HG03439 (cell line): ENCODE results near the gene DPP7.
"Not testable (repeated sequence)": the region's sequence is repeated elsewhere in the genome, so short reads cannot be mapped to it uniquely, and the experiment has no call there.

ENCODE experiments used
- ATAC-seq: cut with Tn5 transposase; IDR thresholded peaks from one replicate; pipeline ENCODE4 v1.9.1; 2021; ENCODE audit warnings: mild to moderate bottlenecking, moderate library complexity; ENCODE audit not compliant: unreplicated experiment

Gene DPP7

DNA sequence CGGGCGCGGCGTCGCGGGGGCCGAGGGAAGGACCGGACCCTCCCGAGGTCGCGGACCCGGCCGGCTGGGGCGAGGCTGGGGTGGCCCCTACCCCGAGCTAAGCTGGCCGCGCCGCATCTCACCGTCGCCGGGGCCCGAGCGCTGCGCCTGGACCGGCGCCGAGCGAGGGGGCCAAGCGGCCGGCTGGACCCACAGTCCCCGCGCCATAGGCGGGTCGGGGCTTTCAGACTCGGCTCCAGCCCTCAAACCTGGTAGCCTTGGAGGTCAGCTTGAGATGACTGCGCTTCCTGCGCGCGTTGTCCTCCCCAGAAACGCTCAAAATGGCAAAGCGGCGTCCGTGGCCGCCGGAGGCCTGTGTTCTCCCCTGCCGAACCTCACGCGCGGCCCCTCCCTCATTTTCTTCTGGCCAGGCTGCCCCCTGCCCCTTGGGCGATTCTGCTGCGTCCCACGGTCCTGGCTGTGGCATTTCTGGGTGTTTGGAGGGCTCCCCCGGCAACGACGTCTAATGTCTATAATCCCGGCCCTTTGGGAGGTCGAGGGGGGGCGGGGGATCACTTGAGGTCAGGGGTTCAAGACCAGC, 15.7 kb upstream of the DPP7 start:
- peak; percentile 18 for ATAC-seq

DNA sequence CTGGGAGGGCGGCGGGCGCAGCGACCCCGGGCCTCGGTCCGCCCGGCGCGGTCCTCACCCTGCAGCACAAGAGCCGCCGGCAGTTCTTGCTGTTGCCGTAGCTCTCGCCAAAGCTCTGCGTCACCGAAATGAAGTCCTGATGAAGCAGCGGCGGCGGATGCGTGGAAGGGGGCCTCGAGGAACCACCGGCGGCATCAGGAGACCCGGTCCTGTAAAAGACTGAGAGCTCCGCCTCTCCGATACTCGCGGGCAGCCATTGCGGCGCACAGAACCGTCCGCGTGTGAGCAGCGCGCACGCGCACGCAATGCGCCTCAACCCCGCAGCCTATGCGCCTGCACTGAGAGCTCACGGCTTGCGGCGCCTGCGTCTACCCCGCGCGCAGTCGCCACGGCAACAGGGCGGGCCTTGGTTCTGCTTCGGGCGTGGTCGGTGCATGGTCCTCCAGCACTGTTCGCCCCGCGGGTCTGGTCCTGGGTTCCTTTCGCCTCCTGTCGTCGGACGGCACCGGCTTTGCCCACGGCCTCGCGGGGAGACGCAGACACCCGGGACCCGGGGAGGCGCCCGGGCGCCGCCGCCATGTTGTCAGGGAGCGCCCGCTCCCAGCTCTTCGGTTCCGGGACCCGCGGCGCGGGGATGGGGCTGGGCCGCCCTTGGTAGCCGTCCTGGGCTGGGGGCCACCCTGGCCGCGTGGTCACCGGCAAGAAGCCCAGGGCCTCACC, 15.1 kb upstream of the DPP7 start:
- peak; percentile 72 for ATAC-seq

DNA sequence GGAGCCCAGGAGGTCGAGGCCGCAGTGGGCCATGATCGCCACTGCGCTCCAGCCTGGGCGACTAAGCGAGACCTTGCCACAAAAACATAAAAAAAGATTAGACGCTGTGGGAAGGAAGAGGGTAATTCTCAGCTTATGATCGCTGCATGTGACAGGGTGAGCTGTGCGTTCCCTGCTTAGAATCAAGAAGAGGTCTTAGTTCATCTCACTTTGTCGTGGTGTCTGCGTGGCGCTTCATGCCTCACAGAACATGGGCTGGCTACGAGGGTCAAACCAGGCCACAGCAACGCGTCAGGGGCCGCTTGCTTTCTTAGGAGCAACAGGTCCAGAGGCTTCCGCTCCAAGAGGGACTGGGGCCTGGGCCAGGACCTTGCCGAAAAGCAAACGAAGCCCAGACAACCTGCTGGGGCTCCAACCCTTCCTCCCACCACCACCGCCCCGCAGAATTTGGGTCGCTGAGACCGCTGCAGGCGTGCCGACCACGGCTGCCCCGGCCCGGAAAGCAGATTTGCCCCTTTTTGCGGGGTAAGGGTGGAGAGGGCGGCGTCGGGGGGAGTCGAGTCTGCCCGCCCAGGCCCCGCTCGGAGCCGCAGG, 14.4 kb upstream of the DPP7 start:
- ATAC-seq = peak; percentile 16

DNA sequence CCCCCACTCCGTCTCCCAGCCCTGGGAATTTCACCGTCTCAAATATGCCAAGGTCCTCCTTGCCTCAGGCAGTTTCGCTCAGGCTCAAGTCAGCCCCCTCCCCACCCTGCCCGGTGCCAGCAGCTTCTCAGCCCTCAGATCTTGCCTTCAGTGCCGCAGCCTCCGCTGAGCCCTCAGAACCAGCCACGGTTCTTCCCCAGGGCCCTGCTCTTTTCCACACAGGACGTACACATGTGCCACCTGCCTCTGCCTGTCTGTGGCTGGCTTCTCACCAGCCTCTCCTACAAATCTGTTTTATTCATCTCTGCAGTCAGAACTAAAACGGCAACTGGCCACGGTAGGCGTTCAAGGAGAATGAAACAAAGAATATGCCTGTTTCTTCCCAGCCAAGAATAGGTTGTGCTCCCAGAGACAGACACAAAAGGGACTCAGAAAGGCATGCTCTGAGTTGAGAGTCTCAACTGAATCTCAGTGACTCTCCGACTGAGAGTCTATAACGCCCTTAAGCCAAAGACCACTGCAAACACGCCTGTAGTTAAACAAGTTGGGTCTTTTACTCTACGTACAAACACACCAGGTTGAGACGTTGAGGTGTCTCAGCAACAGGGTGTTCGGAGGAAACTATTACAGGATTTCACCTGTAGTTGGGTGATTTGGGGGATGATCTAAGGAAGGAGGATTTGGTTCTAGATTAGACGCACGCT, 13.8 kb upstream of the DPP7 start:
- ATAC-seq = no peak

DNA sequence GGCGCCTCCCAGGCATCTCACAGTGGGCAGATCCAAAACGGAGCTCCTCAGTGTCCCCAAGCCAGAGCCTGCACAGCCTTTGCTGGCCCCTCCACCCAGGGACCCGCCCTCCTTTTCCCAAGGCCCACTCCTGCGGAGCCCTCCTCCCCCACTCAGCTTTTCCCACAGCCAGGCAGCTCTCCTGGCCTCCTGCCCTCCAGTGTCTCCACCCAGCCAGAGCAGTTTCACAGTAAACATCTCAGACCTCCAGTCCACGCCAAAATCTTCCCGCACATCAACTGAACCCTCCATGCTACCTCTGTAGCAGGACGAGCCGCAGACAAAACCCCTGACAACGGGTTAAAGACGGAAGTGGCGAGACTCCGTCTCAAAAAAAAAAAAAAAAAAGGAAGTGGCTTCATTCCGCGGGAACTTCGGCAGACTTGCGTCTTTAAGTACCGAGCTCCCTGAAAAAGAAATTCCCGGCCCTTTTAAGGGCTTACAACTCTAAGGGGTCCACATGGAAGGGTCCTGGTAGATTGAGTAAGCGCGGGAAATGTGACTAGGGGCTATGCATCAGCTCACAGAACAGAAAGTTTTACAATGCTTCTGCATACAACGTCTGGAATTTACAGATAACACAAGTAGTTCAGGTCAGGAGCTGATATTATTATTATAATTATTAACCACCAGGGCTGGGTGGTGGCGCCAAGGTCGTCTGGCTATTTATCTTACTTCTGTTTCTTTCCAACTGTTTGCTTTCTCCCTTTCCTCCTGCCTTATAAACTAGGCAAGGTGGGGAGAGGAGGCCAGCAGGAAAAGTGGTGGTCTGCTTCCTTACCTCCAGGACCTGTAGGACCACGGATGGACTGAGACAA, 13.0 kb upstream of the DPP7 start:
- no peak for ATAC-seq

DNA sequence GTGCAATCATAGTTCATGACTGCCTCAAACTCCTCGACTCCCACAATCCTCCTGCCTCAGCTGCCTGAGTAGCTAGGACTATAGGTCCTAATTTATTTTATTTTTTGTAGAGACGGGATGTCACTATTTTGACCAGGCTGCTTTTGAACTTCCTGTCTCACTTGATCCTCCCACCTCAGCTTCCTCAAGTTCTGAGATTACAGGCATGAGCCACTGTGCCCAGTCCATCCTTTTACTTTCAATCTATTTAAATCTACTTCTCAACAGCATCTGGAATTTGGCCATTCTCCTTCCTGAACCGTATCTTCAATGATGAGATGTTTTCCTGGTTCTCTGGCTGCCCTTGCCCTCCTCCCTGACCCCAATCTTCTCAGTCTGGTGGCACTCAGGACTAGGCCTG, 12.3 kb upstream of the DPP7 start:
- no peak for ATAC-seq

DNA sequence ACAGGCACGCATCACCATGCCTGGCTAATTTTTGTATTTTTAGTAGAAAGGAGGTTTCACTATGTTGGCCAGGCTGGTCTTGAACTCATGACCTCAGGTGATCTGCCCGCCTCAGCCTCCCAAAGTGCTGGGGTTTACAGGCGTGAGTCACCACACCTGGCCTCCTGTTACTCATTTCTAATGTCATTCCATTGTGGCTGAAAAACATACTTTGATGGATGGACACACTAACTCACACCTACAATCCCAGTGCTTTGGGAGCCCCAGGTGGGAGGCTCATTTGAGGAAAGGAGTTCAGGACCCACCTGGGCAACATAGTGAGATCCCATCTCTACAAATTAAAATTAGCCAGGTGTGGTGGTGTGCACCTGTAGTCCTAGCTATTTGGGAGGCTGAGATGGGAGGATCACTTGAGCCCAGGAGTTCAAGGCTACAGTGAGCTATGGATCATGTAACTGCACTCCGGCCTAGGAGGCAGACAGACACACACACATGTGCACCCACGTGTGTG, 9.5 kb upstream of the DPP7 start:
- ATAC-seq = not testable (repeated sequence)

DNA sequence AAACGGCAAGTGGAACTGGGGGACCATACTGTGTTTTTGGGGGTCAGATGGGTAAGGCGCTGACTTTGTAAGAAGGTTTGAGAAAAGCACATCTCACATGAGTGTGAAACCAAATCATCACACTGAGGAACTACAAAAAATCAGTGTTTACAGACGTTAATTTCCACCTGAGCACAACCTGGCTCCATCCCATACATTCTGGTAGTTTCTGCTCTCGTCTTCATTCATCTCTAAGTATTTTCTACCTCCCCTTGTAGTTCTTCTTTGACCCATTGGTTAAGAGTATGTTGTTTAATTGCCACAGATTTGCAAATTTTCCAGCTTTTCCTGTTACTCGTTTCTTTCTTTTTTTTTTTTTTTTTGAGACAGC, 8.9 kb upstream of the DPP7 start:
- ATAC-seq = no peak

DNA sequence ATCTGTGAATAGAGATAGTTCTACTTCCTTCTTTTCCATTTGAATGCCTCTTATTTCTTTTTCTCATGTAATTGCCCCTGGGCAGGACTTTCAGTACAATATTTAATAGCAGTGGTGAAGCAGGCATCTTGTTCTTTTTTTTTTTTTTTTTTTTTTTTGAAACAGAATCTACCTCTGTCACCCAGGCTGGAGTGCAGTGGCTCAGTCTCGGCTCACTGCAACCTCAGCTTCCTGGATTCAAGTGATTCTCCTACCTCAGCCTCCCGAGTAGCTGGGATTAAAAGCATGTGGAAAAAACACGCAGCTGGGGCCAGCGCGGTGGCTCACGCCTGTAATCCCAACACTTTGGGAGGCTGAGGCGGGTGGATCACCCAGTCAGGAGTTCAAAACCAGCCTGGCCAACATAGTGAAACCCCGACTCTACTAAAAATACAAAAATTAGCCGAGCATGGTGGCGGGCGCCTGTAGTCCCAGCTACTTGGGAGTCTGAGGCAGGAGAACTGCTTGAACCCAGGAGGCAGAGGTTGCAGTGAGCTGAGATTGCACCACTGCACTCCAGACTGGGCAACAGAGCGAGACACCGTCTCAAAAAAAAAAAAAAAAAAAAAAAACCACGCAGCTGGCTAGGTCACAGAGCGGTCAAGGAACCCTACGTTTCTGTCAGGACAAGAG, 8.4 kb upstream of the DPP7 start:
- ATAC-seq = not testable (repeated sequence)

DNA sequence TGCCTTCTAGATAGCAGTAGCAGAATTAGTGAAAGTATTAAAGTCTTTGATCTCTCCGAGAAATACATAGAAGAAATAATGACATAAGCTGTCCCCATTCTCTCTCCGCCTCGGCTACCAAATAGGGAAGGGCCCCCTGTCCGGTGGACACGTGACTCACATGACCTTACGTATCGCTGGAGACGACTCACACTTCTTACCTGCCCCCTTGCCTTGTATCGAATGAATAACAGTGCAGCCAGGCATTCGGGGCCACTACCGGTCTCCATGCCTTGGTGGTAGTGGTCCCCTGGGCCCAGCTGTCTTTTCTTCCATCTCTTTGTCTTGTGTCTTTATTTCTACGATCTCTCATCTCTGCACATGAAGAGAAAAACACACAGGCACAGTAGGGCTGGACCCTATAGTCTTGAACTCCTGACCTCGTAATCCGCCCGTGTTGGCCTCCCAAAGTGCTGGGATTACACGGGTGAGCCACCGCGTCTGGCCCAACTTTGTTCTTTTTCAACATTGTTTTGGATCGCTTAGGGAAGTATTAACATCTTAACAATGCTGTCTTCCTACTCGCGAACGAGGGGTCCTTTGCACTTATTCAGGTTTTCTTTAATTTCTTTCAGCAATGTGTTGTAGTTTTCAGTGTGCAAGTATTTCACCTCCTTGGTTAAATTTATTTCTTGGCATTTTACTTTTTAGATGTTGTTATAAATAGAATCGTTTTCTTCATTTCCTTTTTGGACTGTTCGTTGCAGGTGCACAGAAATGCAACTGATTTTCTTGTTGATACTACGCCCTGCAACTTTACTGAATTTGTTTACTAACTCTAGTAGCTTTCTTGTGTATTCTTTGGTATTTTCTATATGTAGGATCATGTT, 7.6 kb upstream of the DPP7 start:
- ATAC-seq = not testable (repeated sequence)

DNA sequence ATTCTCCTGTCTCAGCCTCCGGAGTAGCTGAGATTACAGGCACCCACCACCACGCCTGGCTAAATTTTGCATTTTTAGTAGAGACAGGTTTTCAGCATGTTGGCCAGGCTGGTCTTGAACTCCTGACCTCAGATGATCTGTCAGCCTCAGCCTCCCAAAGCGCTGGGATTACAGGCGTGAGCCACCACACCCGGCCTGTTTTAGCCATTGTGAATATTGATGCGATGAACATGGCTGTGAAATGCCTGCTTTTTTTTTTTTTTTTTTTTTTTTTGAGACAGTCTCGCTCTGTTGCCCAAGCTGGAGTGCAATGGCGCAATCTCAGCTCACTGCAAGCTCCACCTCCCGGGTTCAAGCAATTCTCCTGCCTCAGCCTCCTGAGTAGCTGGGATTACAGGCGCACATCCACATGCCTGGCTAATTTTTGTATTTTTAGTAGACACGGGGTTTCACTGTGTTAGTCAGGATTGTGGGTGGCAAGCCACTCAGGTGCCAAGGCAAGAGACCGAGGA, 3.6 kb upstream of the DPP7 start:
- not testable (repeated sequence) for ATAC-seq

DNA sequence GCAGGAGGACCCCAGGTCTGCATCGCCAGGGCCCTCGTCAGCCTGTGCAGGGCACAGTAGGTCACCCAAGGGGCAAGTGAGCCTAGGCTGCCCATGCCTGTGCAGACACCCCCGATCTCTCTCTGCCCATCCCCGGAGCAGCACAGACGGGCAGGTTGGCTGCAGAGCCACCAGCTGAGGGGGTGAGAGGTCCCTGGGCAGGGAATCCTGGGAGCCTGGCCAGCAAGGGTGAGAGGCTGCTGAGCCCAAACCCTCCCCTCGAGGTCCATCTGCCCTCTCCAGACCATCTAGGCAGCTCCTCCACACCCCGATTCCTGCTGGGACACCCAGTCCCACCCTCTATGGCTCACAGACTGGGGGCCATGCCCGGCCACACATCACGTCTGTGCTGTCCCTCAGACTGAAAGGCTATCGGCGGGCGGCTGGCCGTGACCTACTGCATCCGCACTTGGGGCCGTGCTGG, 2.8 kb upstream of the DPP7 start:
- no peak for ATAC-seq

DNA sequence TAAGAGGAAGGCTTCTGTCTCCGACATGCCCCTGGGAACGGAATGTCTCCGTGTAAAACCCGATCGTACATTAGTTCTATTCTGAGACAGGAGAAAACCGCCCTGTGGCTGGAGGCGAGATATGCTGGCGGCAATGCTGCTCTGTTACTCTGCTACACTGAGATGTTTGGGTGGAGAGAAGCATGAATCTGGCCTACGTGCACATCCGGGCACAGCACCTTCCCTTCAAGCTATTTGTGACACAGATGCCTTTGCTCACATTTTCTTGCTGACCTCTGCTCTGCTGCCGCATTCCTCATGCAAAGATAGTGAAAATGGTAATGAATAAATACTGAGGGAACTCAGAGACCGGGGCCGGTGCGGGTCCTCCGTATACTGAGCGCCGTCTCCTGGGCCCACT, 2.2 kb upstream of the DPP7 start:
- ATAC-seq = no peak

DNA sequence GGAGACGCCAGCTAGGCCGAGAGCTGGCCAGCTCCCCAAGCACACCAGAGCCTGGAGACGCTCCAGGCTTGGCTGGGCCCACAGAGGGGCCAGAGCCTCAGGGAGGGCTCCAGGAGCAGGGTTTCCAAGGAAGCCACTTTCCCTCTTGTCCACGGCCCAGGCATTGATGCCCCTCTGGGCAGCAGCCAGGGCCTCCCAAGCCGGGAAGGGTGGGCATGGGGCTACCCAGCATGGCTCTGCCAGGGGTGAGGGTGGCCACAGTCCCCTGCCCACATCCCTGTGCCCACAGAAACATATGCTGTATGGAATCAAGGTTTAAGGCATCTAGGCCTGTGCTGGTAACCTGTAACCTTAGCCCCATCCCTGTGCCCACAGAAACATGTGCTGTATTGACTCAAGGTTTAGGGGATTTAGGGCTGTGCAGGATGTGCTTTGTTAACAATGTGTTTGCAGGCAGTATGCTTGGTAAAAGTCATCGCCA, 1.5 kb upstream of the DPP7 start:
- no peak for ATAC-seq

DNA sequence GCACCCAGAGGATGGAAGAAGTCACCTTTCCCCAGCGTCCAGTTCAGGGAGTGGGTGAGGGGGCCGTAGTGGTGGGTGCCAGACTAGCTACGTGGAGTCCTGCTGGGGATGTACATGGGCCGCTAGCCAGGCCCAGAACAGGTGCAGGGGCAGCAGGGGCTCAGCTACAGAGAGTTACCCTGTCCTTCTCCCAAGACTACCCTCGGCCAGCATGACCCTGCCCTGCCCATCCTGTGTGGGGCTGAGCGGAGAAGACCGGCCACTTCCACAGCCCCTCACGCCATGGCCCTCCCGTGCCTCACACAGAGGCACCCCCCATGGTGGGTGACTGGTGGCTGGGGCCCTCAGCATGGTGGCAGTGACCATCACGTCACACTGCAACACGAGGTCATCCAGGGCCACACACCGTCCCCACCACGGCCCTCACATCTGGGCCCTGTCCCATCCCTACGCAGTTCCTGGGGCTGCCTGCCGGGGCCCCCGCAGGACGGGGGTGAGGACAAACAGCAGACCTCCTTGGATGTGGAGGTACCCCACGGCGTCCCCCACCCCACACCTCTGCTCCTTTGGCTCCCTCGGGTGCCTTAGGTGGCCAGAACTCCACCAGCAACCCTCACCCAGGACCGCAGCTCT, 977 bp upstream of the DPP7 start:
- no peak for ATAC-seq

DNA sequence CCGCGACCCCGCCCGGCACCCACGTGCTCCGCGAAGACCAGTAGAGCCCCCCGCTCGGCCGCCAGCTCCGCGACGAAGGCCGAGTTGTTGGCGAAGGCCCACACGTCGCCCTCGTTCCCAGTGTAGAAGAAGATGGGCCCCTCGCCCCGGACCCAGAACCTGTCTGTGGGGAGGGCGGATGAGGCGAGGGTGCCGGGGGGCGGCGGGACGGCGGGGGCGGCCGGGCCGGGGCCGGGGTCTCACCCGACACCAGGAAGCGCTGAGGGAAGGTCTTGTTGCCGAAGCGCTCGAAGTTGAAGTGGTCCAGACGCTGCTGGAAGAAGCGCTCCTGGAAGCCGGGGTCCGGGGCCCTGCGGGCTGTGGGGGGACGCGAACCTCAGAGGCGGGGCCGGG, 317 bp downstream of the DPP7 start:
- no peak for ATAC-seq

DNA sequence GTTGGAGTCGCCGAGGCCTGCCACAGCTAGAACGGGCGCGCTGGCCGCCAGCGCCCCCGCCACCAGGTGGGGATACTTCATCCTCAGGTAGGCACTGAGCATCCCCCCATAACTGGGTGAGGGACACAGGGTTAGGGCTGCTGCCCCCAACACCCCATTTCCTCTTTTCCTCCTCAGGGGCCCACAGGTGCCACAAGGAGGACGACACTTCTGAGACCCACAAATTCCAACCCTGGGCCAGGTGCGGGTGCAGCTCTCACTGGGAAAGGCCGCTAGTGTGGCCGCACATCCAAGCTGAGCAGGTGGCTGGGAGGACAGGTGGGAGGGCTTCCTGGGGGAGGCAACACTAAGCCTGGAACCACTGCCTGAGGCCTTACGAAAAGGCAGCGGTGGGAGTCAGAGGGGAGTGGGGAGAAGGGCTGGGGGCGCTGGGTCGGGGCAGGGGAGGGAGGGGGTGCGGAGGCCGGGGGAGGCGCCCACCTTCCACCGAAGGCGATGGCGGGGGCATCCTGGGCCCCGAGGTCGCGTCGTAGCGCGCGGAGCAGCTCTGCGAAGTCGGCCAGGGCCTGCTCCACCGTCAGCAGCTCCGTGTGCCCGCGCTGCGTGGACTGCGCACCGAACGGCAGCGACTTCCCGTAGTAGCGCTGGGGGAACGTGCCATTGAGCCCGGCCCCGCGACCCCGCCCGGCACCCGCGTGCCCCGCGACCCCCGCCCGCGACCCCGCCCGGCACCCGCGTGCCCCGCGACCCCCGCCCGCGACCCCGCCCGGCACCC, 961 bp downstream of the DPP7 start:
- no peak for ATAC-seq
